ENCODE data around the gene MAN1A1.
A peak's percentile ranks its signal among the peaks of the same experiment; 100 is the strongest.
"Not testable (repeated sequence)": the region's sequence is repeated elsewhere in the genome, so short reads cannot be mapped to it uniquely, and the experiment has no call there.

Gene MAN1A1

GRCh38 chr6:119349361-119350201 is at the start of gene MAN1A1:
Gene MAN1A1 (minus strand): TSS chr6:119349761. CDS start chr6:119349065, 696 bp downstream.
- DNase-seq (ENCODE audit: low read depth in 2 of 3, low spot score in 2 of 3): peak; percentile 74 to 83 (median 77)

GRCh38 chr6:119395192-119395591 is 45.6 kb upstream of the MAN1A1 start:
- no peak for DNase-seq (ENCODE audit: low read depth in 2 of 3, low spot score in 2 of 3)

- DNase-seq (ENCODE audit: low read depth in 2 of 3, low spot score in 2 of 3): no peak
Measured at GRCh38 chr6:119390247-119390793, 40.8 kb upstream of the MAN1A1 start.

GRCh38 chr6:119385994-119386393 is 36.4 kb upstream of the MAN1A1 start:
- DNase-seq (ENCODE audit: low read depth in 2 of 3, low spot score in 2 of 3): no peak

- DNase-seq (ENCODE audit: low read depth in 2 of 3, low spot score in 2 of 3): no peak
Measured at GRCh38 chr6:119384444-119384843, 34.9 kb upstream of the MAN1A1 start.

- no peak for DNase-seq (ENCODE audit: low read depth in 2 of 3, low spot score in 2 of 3)
Measured at GRCh38 chr6:119379809-119380208, 30.2 kb upstream of the MAN1A1 start.

- not testable (repeated sequence) for DNase-seq (ENCODE audit: low read depth in 2 of 3, low spot score in 2 of 3)
Measured at GRCh38 chr6:119377043-119377442, 27.5 kb upstream of the MAN1A1 start.

GRCh38 chr6:119370080-119370479 is 20.5 kb upstream of the MAN1A1 start:
- no peak for DNase-seq (ENCODE audit: low read depth in 2 of 3, low spot score in 2 of 3)

- no peak for DNase-seq (ENCODE audit: low read depth in 2 of 3, low spot score in 2 of 3)
Measured at GRCh38 chr6:119368921-119369320, 19.4 kb upstream of the MAN1A1 start.

GRCh38 chr6:119361209-119361608 is 11.6 kb upstream of the MAN1A1 start:
- DNase-seq (ENCODE audit: low read depth in 2 of 3, low spot score in 2 of 3): no peak

- DNase-seq (ENCODE audit: low read depth in 2 of 3, low spot score in 2 of 3): no peak
Measured at GRCh38 chr6:119360262-119360915, 10.8 kb upstream of the MAN1A1 start.

GRCh38 chr6:119355890-119356289 is 6.3 kb upstream of the MAN1A1 start:
- DNase-seq (ENCODE audit: low read depth in 2 of 3, low spot score in 2 of 3): no peak

GRCh38 chr6:119355157-119355556 is 5.6 kb upstream of the MAN1A1 start:
- DNase-seq (ENCODE audit: low read depth in 2 of 3, low spot score in 2 of 3): no peak

GRCh38 chr6:119353696-119354095 is 4.1 kb upstream of the MAN1A1 start:
- no peak for DNase-seq (ENCODE audit: low read depth in 2 of 3, low spot score in 2 of 3)

- no peak for DNase-seq (ENCODE audit: low read depth in 2 of 3, low spot score in 2 of 3)
Measured at GRCh38 chr6:119352001-119352400, 2.4 kb upstream of the MAN1A1 start.

- no peak for DNase-seq (ENCODE audit: low read depth in 2 of 3, low spot score in 2 of 3)
Measured at GRCh38 chr6:119350952-119351372, 1.4 kb upstream of the MAN1A1 start.

- DNase-seq (ENCODE audit: low read depth in 2 of 3, low spot score in 2 of 3): peak in 1 of 3 experiments; percentile 37
Measured at GRCh38 chr6:119350202-119350951, 816 bp upstream of the MAN1A1 start.

GRCh38 chr6:119348748-119349360 is 707 bp downstream of the MAN1A1 start:
- peak in 1 of 3 experiments; percentile 11 for DNase-seq (ENCODE audit: low read depth in 2 of 3, low spot score in 2 of 3)

GRCh38 chr6:119348096-119348747 is 1.3 kb downstream of the MAN1A1 start:
- peak; percentile 15 to 29 (median 15) for DNase-seq (ENCODE audit: low read depth in 2 of 3, low spot score in 2 of 3)

GRCh38 chr6:119347466-119348095 is 2.0 kb downstream of the MAN1A1 start:
- peak in 1 of 3 experiments; percentile 10 for DNase-seq (ENCODE audit: low read depth in 2 of 3, low spot score in 2 of 3)
